ENCODE measurements around the gene ELP4.
"Not testable (repeated sequence)": the region's sequence is repeated elsewhere in the genome, so short reads cannot be mapped to it uniquely, and the experiment has no call there.

The ELP4 gene

DNA sequence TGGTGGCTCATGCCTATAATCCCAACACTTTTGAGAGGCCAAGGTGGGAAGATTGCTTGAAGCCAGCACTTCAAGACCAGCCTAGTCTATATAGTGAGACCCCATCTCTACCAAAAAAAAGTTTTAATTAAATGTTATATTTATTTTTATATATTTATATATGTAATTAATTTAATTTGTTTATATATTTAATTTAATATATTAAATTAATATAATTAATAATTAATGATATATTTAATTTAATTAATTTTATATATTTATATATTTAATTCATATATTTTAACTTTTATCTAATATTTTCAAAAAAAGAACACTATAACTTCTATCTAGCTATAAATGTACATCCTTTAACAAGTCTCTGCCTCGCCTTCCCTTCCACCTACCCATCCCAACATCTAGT is 196.8 kb downstream of the ELP4 start:
- no peak for DNase-seq (ENCODE audit: low spot score)

- DNase-seq (ENCODE audit: low spot score) = no peak
These were observed 201.6 kb downstream of the ELP4 start for GRCh38 chr11:31711137-31711536.

GRCh38 chr11:31712851-31713250 is 203.3 kb downstream of the ELP4 start:
- DNase-seq (ENCODE audit: low spot score) = no peak

DNA sequence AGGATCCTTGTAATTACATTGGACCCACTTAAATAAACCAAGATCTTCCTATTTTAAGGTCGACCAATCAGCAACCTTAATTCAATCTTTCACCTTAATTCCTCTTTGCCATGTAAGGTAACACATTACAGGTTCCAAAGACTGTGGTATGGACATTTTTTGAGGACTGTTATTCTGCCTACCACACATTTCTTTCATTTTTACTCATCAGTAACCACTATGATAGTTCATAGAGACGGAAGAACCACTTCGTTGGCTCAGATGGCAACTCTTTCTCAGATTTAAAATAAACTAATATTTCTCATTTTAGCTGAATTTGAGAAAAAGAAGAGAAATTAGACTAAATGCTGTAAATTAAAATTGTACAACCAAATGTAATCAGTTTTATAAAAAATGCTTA is 205.3 kb downstream of the ELP4 start:
- no peak for DNase-seq (ENCODE audit: low spot score)

GRCh38 chr11:31720225-31720624 is 210.7 kb downstream of the ELP4 start:
- DNase-seq (ENCODE audit: low spot score) = no peak

- no peak for DNase-seq (ENCODE audit: low spot score)
These were observed 211.3 kb downstream of the ELP4 start for GRCh38 chr11:31720671-31721365.

DNA sequence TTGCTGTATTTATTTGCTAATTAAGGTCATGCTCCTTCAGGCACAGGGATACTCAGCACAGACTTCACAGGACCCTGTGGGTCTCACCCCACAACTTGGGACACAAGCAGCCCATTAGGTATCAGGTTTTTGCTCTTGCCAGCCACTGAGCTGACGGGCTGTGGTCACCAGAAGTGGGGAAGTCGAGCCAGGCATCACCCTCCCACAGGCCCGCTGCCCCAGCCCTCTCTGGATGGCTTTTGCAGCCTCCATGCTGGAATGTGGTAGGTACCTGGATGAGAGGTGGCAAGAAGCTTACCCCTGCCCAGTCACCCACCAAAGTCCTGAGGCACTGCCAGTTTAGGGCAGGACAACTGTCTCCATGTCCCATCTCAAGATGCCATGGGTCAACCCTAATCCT is 213.2 kb downstream of the ELP4 start:
- DNase-seq (ENCODE audit: low spot score) = no peak

DNA sequence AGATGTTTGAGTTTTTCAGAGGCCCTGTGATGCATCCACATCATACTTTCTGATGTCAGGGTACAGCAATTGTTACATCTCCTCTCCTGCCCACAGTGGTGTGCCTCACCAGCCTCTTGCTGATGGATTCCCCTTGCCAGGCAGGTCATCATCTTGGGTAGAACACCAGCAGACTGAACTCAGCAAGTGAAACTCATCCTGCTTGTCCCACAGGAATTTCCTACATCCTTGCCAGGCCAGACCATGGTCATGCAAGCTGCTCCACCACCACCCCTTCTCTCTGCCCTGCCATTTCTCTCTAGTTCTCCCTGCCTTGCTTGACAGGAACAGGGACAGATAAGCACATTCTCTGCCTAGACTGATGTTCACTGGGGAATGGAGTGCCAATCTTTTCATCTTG is 215.6 kb downstream of the ELP4 start:
- no peak for DNase-seq (ENCODE audit: low spot score)

DNA sequence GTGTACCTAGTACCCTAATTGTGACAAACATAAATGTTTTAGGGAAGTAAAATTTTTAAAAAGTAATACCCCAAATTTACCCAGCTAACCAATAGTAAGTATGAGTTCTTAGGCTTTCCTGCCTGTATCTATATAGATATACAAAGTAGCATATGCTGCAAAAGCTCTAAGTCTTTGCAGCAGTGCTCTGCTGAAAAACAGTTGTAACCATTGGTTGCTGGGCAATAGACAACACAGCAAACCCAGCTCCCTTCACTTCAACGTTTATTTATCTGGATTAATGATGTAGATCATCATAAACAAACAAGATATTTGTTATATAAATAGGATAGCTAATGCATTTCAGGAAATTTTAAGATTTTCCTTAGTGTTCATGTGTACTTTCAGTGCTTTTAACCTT is 218.9 kb downstream of the ELP4 start:
- DNase-seq (ENCODE audit: low spot score) = no peak

DNA sequence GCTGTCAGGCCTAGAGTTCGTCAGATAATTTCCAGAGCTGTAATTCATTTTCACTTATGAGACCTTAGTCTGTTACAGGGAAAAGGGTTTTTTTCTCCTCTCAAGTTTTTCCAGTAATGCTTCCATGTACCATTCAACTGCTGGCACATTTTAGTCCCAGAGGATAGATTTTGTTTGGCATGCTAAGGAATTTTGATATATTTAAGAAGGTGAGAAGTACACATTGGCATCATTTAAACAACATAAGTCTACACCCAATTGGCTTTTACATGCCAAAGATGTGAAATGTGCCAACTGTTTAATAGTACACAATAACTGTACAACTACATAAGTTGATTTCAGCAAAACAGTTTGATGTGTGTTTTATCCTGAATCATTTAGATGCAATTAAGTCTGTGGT is 230.6 kb downstream of the ELP4 start:
- no peak for DNase-seq (ENCODE audit: low spot score)

- DNase-seq (ENCODE audit: low spot score) = not testable (repeated sequence)
These were observed 231.3 kb downstream of the ELP4 start for GRCh38 chr11:31740731-31741368.

- DNase-seq (ENCODE audit: low spot score) = no peak
These were observed 238.0 kb downstream of the ELP4 start for GRCh38 chr11:31747581-31747980.

GRCh38 chr11:31757260-31757835 is 247.8 kb downstream of the ELP4 start:
- no peak for DNase-seq (ENCODE audit: low spot score)

GRCh38 chr11:31761636-31762035 is 252.1 kb downstream of the ELP4 start:
- no peak for DNase-seq (ENCODE audit: low spot score)

- DNase-seq (ENCODE audit: low spot score) = no peak
These were observed 253.7 kb downstream of the ELP4 start for GRCh38 chr11:31763296-31763695.

GRCh38 chr11:31764261-31764660 is 254.7 kb downstream of the ELP4 start:
- no peak for DNase-seq (ENCODE audit: low spot score)

DNA sequence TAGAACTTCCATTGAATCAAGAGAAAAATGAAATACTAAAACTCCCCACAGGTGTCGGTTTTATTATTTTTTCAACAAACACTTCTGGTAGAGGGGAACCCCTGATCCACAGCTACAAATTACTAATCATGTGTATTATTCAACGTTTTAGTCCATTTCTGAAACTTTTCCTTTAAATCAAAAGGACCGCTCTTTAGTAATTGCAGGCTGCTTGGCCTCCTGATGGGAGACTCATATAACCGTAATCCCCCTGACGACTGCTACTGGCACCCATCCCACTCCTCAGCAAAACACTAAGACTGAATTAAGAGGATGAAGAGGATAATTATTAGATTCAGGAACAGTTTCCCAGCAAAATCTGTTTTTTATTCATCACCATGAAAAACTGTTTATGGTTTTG is 255.2 kb downstream of the ELP4 start:
- DNase-seq (ENCODE audit: low spot score) = no peak

- DNase-seq (ENCODE audit: low spot score) = no peak
These were observed 257.5 kb downstream of the ELP4 start for GRCh38 chr11:31767066-31767465.

GRCh38 chr11:31767685-31768084 is 258.1 kb downstream of the ELP4 start:
- DNase-seq (ENCODE audit: low spot score) = no peak

DNA sequence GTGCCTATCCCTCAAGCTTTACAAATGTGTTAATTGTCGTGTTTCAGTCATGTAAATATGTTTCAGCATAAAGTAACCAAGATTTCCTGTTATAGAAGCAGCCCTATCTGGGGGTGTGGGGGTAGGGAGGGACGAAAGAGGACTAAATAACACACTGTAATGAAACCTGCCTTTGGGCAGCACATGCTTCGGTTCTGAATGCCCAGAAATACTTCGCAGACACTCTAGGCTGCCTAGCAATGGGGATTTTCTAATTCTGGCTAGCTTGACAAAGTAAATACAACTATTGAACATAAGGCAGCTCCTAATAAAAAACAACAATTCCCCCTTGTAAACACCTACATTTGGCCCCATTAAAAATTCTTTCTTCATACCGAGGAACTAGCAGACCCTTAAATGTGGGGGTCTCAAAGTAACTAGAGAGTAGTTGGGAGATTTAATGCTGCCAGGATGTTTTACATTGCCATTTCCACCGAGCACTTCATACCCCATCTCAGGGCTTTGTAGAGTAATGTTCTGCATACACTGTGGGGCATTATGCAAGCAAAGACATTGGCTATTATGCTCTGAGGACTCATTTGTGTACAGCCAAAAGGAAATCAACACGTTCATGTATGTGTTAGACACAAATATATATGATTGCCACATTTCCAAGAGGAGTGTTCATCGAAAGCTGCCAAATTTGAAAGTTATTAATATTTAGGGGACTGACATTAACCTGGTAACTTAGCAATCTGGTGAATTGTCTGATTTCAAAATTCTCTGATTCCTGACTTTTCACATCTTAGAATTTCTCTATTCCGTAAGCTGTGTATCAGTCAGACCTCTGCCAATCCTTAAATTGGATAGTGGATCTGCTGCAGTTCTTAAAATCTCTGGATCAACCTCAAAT is 259.4 kb downstream of the ELP4 start:
- DNase-seq (ENCODE audit: low spot score) = no peak

- no peak for DNase-seq (ENCODE audit: low spot score)
These were observed 260.6 kb downstream of the ELP4 start for GRCh38 chr11:31770011-31770700.

- DNase-seq (ENCODE audit: low spot score) = no peak
These were observed 262.8 kb downstream of the ELP4 start for GRCh38 chr11:31772412-31772811.

Data from NAMALWA (cell line).